T follicular helper cell (primary cell): ENCODE data around the gene GNA14.
"Not testable (repeated sequence)": the region's sequence is repeated elsewhere in the genome, so short reads cannot be mapped to it uniquely, and the experiment has no call there.

Source experiments
- DNase-seq: peaks from one replicate; pipeline ENCODE4 v3.0.0-alpha.2; 2020; ENCODE audit warnings: low read depth

The GNA14 gene

GRCh38 chr9:77643871-77644270 is 4.3 kb downstream of the GNA14 start:
- no peak for DNase-seq

- no peak for DNase-seq
Measured at GRCh38 chr9:77640741-77641580, 7.2 kb downstream of the GNA14 start.

- DNase-seq = no peak
Measured at GRCh38 chr9:77632652-77633051, 15.5 kb downstream of the GNA14 start.

DNA sequence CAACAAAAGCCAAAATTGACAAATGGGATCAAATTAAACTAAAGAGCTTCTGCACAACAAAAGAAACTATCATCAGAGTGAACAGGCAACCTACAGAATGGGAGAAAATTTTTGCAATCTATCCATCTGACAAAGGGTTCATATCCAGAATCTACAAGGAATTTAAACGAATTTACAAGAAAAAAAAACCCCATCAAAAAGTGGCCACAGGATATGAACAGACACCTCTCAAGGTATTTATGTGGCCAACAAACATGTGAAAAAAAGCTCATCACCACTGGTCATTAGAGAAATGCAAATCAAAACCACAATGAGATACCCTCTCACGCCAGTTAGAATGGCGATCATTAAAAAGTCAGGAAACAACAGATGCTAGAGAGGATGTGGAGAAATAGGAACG is 19.3 kb downstream of the GNA14 start:
- DNase-seq = not testable (repeated sequence)

DNA sequence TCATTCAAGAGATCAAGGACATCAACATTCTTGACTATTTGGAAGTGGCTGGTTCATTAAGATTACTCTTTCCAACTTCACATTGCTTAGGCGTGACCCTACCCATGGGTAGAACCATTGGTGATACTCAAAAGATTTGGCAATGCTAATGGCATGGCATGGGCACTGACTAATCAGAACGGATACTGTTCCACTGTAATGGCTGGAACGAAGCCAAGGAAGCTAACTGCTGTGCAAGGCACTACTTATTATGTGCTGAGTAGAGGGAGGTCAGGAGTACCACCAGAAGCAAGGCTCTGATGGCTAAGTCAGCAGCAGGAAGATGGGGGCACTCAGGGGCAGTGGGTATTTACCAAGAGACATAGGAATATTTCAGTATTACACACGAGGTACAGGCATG is 31.9 kb downstream of the GNA14 start:
- DNase-seq = no peak

DNA sequence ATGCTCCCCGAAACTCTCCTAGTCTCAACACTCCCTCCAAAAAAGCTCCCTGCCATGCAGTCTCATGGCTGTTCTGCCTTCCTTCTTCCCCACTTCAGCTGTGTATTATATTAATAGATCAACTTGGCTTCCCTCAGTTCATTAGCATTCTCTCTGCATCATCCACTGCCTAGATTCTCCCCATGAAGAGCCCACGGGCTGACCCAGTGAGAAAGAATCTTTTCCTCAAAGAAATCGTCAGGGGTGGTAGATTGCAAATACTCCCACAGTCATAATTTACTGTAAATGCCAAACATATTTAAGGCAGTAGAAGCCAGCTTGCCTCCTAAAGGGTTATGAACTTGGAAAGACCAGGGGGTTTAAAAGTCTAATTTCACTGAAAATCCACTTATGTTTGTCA is 33.5 kb downstream of the GNA14 start:
- no peak for DNase-seq

DNA sequence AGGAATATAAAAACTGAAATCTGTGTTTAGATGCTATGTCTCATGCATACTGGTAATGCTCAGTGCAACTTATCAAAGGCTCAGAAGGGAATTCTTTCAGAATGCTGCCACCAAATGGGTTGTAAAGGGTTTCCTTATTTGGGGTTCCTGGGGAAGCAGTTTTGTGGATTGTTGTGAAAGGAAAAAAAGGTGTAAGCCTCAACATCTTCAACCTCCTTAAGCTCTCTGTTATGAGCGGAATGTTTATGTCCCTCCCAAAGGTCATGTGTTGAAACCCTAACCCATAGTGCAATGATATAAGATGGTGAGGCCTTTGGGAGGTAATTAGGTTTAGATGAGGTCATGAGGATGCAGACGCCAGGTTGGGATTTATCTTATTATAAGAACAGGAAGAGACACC is 41.6 kb downstream of the GNA14 start:
- no peak for DNase-seq

DNA sequence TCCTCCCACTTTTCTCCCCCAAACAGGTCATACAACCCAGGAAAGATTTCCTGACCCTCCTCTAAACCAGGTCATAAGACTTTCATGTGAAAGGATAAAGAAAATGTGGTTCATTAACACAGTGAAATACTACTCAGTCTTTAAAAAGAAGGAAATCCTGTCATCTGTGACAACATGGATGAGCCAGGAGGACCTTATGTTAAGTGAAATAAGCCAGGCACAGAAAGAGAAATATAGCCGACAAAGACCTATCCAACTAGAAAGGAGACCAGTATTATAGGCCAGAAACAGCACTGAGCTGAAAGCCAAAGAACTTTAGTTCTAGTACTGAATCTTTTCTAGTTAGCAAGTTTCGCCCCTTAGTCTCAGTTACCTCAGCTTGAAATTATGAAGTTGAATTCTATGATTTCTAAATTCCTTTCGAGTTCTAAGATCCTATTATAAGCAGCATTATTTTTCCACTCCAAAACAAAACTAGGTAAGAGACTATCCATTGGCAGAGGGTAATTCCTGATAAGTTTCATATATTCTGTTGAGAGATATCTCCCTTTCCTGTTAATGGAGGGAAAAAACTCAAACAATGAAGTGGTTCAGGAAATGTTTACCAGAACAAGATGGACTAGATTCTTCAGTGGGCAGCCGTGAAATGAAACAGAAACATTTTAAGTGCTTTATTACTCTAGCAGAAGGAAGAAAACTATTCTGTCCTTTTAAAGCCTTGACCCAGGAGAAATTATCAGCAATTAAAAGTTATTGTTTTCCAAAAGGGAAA is 42.5 kb downstream of the GNA14 start:
- DNase-seq = no peak

- DNase-seq = no peak
Measured at GRCh38 chr9:77604316-77604715, 43.8 kb downstream of the GNA14 start.

GRCh38 chr9:77602852-77603251 is 45.3 kb downstream of the GNA14 start:
- DNase-seq = no peak

- no peak for DNase-seq
Measured at GRCh38 chr9:77601476-77602099, 46.5 kb downstream of the GNA14 start.

- DNase-seq = no peak
Measured at GRCh38 chr9:77600810-77601209, 47.3 kb downstream of the GNA14 start.

DNA sequence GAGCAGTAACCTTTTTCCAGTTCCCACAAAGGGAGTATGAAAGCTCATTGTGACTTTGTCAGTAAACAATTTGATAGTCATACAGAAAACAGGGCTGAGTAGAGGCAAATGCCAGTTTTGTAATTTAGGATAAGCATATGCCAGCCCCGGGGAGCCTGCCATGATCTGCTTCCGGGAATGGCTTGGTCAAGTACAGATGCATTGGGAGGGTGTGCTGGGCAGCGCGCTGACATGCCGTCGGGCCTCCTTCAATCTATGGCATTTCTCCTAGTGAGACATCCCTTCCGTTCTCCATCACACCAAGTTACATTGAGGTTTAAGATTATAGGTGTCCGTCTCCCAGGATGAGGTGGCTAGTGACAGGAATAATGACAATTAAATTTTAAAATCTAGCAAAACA is 48.6 kb downstream of the GNA14 start:
- DNase-seq = no peak

DNA sequence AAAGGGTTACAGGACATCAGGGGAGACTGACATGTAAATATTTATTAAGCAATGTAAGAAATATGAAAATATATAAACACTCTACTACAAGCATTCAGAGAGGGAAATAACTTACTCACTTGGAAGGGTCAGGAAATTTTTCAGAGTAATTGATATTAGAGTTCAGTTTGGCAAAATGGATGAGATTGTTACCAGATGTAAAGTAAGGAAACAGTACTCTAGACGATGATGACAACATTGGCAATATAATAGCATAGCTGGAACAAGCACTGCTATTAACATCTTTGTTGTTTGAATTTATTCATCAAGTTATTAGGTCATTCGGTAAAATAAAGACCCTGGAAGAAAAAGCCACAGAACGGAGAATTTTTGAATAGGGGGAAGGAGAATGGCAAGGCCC is 49.1 kb downstream of the GNA14 start:
- DNase-seq = no peak

GRCh38 chr9:77598524-77598923 is 49.6 kb downstream of the GNA14 start:
- no peak for DNase-seq

DNA sequence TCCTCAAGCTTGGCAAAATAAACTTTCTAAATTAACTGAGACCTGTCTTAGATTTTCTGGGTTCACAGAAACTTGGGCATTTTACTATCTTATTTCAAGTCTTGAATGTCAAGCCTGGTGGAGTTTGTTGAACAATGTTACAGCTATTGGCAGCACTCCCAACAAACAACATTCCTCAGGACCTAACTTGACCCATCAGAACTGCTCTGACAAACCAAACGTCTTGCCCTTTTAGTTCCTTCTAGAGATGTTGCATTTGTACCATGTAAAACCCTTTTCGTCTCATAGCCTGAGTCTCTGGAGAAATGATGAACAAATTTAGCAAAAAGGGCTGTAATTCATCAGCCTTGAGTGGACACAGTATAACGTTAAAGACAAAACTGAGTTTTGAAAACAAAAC is 51.1 kb downstream of the GNA14 start:
- no peak for DNase-seq

GRCh38 chr9:77595426-77596095 is 52.6 kb downstream of the GNA14 start:
- DNase-seq = no peak

DNA sequence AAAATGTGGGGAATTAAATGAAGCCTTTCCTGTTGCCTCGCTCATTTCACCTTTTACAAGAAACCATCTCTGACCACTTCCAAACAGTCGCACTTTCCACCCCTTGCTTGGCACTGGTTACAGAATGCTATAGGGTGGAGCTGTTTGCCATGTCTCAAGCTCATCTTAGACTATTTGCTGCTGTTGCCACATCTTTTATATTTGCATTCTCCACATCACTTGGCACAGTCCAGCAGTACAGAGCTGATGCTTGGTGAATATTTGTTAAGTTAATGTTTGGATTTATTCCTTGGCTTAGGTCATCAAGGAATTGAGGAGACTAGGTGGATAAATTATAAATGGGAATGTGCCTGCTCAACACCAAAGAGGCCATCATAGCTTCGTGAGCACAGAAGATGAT is 53.2 kb downstream of the GNA14 start:
- DNase-seq = no peak

DNA sequence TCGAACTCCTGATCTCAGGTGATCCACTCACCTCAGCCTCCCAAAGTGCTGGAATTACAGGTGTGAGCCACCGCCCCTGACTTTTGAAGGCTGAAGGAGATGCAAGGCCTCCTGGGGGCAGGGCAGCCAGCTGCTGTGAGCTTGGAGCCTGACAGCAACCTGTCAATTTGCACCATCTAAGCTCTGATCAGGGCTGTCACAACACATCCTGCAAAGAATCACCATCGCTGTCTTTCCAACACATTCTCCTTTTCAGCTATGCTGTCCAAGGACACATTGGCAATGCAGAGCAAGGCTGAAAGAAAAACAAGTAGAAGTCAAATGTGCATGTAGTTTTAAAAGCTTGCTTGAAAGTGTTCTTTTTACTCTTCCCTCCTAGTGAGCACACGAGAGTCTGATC is 54.6 kb downstream of the GNA14 start:
- DNase-seq = no peak

DNA sequence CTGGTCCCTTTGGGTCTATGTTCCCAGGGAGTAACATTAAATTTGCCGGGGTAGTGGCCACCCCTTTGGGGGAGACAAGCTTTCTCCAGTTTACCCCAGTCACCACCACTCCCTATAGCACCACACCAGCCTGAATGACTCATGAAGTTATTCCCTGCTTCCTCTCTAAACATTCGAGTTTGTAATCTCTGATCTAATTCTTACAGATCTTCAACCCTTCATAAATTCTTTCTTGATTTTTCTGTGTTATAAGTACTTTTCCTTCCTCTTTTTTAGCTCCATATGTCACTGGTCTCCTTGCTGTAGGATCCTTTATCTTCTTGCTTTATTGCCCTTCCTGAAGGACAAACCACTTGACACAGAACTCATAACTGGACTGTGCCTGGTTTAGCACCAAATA is 55.6 kb downstream of the GNA14 start:
- no peak for DNase-seq

- DNase-seq = no peak
Measured at GRCh38 chr9:77589046-77589795, 58.9 kb downstream of the GNA14 start.
